Esophagus mucosa (tissue), 1 donor: ENCODE data around the gene CCNB1. TPM values are rescaled to one million over a fixed set of nuclear protein-coding genes. Genes with fewer than 3 reads are reported as not detected.
"Not testable (repeated sequence)": the region's sequence is repeated elsewhere in the genome, so short reads cannot be mapped to it uniquely, and the experiment has no call there.

ENCODE experiments used
- ATAC-seq: fragments of 200-7000 bp; cut with Tn5 transposase; one replicate; pipeline ENCODE4 v1.9.1; 2020
- total RNA-seq: library from RNA; stranded (reverse); gene quantifications from one replicate; pipeline ENCODE4 v1.2.4, GENCODE V29; 2023
- donor health status: DM: yes; HTN: yes; CAD: no.

CCNB1 gene
- total RNA-seq, 1 donor from 2014 or later = 80.3 TPM

- ATAC-seq = no peak
These were observed 20.4 kb downstream of the CCNB1 start for GRCh38 chr5:69187342-69187741.

- ATAC-seq = no peak
These were observed 21.8 kb downstream of the CCNB1 start for GRCh38 chr5:69188811-69189161.

- peak; percentile 97 for ATAC-seq
These were observed 22.5 kb downstream of the CCNB1 start, which contains the start of gene CENPH for GRCh38 chr5:69189162-69190086. Gene CENPH (plus strand): TSS chr5:69189583. CDS start chr5:69189635, 52 bp downstream.

- ATAC-seq = no peak
These were observed 35.5 kb downstream of the CCNB1 start for GRCh38 chr5:69202497-69202896.

GRCh38 chr5:69206528-69207190, 39.7 kb downstream of the CCNB1 start:
- no peak for ATAC-seq

GRCh38 chr5:69209602-69210001, 42.7 kb downstream of the CCNB1 start:
- no peak for ATAC-seq

- ATAC-seq = no peak
These were observed 44.2 kb downstream of the CCNB1 start for GRCh38 chr5:69211200-69211599.

- ATAC-seq = no peak
These were observed 45.1 kb downstream of the CCNB1 start for GRCh38 chr5:69212022-69212421.

GRCh38 chr5:69213513-69214215, 46.7 kb downstream of the CCNB1 start:
- ATAC-seq = no peak

- ATAC-seq = no peak
These were observed 50.2 kb downstream of the CCNB1 start for GRCh38 chr5:69217151-69217511.

- peak; percentile 99 for ATAC-seq
These were observed 50.9 kb downstream of the CCNB1 start for GRCh38 chr5:69217548-69218526.

GRCh38 chr5:69219939-69220338, 53.0 kb downstream of the CCNB1 start:
- no peak for ATAC-seq

- not testable (repeated sequence) for ATAC-seq
These were observed 53.4 kb downstream of the CCNB1 start for GRCh38 chr5:69220371-69220770.

GRCh38 chr5:69220833-69221232, 53.9 kb downstream of the CCNB1 start:
- ATAC-seq = not testable (repeated sequence)

GRCh38 chr5:69224520-69224919, 57.6 kb downstream of the CCNB1 start:
- no peak for ATAC-seq

- ATAC-seq = no peak
These were observed 58.9 kb downstream of the CCNB1 start for GRCh38 chr5:69225860-69226259.

Other genes starting within 250 kb of the CCNB1 start
- gene SLC30A5, start 73.1 kb upstream of the CCNB1 start, total RNA-seq = 26.9 TPM
- gene CENPH, start 22.4 kb downstream of the CCNB1 start, total RNA-seq = 9.8 TPM
- 31.7 TPM for gene CDK7, start 67.7 kb downstream of the CCNB1 start, total RNA-seq
- gene CCDC125, start 165.7 kb downstream of the CCNB1 start, total RNA-seq = 5.2 TPM
- 15.6 TPM for gene AK6, start 202.4 kb downstream of the CCNB1 start, total RNA-seq
- 49.7 TPM for gene TAF9, start 202.4 kb downstream of the CCNB1 start, total RNA-seq
- 14.0 TPM for gene RAD17, start 202.7 kb downstream of the CCNB1 start, total RNA-seq
- 25.7 TPM for gene MARVELD2, start 248.0 kb downstream of the CCNB1 start, total RNA-seq